ENCODE data around the gene MME.

DNA sequence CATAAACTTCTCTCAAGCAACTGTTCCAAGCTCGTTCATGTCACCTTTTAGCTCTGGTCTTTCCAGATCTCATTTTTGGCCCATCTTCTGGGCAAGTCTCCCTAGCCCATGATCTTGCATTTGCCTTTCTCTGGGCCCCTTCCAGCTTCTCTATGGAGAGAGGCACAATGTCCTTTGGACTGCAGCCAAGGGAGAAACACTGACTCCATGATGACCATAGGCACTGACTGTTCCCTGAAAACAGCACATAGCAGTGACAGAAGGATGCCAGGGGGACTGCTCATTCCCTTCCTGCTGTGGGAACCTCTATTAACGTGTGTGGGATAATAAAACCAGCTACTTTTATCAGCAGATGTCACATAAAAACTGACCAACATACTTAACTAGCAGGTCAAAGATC is 153.1 kb downstream of the MME start:
- TF ChIP-seq, protein P1, sequence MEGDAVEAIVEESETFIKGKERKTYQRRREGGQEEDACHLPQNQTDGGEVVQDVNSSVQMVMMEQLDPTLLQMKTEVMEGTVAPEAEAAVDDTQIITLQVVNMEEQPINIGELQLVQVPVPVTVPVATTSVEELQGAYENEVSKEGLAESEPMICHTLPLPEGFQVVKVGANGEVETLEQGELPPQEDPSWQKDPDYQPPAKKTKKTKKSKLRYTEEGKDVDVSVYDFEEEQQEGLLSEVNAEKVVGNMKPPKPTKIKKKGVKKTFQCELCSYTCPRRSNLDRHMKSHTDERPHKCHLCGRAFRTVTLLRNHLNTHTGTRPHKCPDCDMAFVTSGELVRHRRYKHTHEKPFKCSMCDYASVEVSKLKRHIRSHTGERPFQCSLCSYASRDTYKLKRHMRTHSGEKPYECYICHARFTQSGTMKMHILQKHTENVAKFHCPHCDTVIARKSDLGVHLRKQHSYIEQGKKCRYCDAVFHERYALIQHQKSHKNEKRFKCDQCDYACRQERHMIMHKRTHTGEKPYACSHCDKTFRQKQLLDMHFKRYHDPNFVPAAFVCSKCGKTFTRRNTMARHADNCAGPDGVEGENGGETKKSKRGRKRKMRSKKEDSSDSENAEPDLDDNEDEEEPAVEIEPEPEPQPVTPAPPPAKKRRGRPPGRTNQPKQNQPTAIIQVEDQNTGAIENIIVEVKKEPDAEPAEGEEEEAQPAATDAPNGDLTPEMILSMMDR (IDR thresholded peaks at IDR 0.05), result no peak
- peak in 2 of 3 donors; percentile 66 to 81 for TF ChIP-seq POLR2AphosphoS5 (IDR thresholded peaks at IDR 0.05)
- TF ChIP-seq EP300 (IDR thresholded peaks at IDR 0.05), result peak; percentile 82
- TF ChIP-seq POLR2A (IDR thresholded peaks at IDR 0.05), result no peak
